ENCODE measurements around the gene DAW1.

DAW1 gene

GRCh38 chr2:227862227-227862740 lies 9.1 kb upstream of the DAW1 start:
- DNase-seq = peak; percentile 58

- no peak for DNase-seq
These were observed 8.5 kb upstream of the DAW1 start for GRCh38 chr2:227862741-227863588.

DNA sequence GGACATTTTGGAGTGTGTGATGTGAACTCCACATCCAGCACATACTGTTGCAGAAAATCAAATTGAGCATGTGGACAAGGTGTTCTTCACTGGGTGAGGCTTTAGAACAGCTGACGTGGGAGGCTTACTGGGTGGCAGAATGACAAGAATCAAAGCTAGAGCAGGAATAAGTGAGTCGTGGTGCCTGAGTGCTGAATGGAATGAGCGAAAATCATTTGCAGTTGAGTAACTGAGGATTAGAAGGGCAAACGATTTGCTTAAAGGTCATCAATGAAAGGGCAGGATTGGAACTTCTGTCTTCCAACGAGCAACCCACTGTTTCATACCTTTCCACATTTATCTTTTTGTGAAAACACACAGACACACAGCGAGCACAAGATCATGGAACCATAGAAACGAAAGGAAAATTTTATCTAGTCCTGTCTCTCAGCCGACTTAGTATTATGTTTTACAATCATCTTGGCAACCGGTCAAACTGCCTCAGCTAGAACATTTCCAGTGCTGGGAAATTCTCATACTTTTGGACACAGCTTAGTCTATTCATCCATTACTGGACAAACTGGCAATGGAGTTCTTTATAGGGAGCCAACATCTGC lies 7.2 kb upstream of the DAW1 start:
- DNase-seq = no peak

DNA sequence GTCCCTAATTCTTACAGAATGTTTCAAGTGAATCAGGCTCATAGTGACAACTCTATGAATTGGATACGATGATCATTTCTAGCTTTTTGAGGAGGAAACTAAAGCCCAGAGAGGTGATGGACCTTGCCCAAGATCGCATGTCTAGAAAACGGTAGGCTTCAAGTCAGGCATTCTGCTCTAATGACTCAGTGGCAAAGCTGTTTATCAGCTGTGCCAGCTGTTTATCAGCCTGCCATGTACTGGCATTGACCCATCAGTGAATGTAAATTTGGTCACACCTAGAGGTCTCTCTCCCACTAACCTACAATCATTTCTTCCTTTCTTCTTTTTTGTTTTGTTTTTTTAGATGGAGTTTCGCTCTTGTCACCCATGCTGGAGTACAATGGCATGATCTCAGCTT lies 6.1 kb upstream of the DAW1 start:
- peak; percentile 70 for DNase-seq

DNA sequence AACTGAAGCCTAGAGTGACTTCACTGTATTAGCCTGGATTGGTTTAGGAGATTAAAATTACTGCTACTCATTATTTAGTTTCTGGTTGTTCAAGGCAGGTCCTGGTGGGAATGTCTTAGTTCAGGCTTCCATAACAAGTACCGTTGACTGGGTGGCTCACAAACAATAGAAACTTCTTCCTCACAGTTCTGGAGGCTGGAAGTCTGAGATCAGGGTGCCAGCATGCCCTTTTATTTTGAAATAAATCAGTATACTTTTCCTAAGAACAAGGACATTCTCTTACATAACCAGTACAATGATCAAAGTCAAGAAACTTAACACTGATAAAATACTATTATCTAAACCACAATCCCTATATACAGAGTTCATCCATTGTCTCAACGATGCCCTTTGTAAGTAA lies 4.0 kb upstream of the DAW1 start:
- no peak for DNase-seq

DNA sequence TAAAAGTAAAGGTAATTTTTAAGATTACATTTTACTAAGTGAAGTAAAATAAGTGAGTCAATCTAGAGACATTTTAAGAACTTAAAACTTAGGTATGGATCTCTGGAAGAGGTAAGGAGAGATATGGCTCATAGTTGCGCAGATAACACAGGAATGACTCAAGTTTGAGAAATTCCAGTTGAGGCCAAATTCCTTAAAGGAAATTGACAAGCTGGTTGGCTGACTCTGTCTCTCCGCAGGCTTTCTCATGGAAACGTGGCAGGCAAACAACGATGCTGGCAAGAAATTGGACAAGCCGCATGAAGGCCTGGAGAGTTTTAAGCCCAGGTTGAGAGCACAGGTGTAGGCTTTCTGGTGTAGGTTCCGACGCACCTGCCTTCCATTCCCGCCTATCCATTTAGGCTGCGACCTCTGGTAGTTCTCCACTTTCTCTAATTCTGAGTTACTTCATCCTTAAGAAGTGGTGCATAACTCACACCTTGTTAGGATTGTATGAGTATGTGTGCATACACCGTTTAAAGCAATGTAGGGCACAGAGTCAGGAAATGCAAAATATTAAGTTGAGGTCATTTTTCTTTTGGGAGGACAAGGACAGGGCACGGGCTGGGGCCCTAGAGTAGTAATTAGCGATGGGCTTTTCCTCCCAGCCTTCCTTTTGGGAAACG lies 589 bp upstream of the DAW1 start:
- DNase-seq = no peak

DNA sequence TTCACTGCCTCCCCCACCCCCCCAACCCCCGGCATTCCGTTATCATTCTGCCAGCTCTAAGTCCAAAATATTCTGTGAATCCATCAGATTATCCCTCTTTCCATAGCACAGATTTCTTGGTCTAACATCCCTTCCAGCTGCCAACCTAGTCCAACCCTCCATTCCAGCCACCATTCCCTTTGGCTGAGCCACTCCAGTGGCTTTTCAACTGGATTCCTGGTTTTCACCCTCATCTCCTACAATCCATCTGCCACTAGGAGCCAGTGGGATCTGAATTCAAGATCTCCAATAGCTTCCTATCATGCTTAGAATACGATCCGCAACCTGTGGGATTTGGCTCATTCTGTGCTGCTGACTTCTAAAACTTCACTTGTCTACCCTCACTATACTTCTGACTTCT lies 1.2 kb downstream of the DAW1 start:
- no peak for DNase-seq

- no peak for DNase-seq
These were observed 4.9 kb downstream of the DAW1 start for GRCh38 chr2:227876300-227876801.

DNA sequence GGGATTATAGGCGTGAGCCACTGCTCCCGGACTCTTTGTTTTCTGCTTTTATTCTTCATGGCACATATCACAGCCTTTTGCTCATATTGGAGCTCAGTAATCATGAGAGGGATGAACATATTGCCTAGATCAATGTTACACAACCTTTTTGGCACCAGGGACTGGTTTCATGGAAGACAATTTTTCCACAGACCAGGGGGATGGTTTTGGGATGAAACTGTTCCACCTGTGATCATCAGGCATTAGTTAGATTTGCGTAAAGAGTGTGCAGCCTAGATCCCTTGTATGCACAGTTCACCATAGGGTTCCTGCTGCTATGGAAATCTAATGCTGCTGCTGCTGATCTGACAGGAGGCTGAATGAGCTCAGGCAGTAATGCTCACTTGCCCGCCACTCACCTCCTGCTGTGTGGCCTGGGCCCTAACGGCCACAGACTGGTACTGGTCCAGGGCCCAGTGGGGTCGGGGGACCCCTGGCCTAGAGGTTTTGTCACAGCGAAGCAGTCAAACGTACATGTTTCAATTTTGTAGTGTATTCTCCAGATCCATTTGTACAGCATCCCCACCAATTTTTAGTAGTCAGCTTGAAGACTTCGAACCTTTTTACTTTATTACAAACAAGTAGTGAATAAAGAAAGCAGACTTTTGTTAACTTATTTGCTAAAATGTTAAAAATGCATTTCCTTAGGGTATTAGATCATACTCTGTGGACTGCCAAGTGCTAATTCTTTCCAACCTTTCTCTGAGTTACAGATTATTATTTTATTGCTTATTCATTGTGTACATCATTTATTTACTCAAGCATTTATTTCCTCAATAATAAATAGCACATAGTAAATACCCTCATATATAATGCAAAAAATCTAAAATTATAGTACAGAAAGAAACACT lies 6.2 kb downstream of the DAW1 start:
- no peak for DNase-seq

- no peak for DNase-seq
These were observed 9.0 kb downstream of the DAW1 start for GRCh38 chr2:227880460-227880859.

GRCh38 chr2:227881866-227882517 lies 10.6 kb downstream of the DAW1 start:
- no peak for DNase-seq

DNA sequence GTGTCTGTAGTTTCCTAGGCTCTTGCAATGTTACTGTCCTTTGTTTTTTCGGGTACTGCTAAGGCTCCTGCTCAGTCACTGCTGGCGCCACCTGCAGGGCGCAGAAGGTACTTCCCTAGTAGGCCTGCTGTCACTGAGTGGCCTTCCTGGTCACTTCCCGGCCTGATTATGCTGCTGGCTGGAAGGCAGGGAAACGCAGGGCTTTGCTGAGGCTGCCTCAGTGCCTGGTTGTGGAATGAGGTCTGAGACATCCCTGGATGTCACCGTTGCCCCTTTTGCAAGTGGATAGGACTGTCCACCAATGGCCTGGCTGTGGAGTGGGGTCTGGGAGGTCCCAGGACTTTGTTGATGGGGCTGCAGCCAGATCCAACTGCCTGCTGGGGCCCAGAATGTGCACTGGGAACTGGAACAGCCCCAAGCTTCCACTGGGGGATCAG lies 13.1 kb downstream of the DAW1 start:
- peak; percentile 62 for DNase-seq

- DNase-seq = no peak
These were observed 14.7 kb downstream of the DAW1 start for GRCh38 chr2:227886149-227886548.

DNA sequence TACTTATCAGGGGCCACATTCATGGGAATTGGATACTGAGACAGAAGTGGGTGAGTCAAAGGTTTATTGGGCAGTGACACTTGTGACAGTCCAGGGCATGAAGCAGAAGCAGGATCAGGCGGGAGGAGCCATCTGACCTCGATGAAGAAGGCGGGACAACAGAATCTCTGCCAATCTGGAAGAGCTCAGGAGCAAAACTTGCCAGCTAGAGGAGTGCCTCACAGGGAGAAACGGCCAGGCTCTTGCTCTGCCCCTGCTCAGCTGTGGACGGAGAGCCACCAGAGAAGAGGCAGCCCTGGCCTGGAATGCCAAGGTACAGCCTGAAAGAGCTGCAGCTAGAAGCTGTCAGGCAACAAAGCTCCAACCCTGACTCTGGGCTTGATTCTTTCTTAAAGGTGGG lies 16.9 kb downstream of the DAW1 start:
- DNase-seq = no peak

GRCh38 chr2:227889336-227889735 lies 17.9 kb downstream of the DAW1 start:
- no peak for DNase-seq

DNA sequence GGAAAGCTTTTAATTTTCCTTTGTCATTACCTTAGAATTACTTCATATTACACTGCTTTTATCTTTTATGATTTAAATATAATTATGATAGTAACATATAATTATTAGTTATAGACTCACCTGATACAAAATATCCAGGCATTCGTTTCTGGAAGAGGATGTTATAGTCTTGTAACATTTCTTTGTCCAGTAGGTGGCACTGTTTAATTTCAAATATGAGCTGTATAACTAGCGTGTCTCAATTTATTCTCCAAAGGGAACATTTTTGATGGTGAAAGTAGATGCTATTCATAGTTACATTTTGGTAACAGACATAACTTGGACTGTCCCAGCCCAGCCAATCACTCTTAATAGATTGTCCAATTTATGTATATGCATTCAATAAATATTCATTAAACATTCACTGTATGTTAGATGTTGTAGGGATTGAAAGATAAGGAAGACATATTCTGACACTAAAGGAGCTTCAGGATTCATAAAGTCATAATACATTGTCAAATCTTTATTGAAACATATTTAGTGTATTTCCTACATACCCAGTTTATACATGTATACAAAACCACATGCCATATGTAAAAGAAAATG lies 19.2 kb downstream of the DAW1 start:
- peak; percentile 66 for DNase-seq

DNA sequence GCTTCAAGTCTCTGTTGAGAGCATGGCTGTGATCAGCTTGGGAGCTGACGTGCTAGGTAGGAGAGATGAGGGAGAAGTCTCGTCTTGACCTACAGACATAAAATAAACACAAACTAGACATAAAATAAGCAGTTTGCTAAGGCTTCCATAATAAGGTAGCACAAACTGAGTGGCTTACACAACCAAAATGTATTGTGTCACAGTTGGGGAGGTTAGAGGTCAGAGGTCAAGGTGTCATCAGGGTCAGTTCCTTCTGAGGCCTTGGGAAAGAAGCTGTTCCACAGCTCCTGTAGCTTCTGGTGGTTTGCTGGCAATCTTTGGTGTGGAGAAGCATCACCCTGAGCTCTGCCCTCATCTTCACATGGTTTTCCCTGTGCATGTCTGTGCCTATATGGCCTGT lies 20.2 kb downstream of the DAW1 start:
- DNase-seq = no peak

DNA sequence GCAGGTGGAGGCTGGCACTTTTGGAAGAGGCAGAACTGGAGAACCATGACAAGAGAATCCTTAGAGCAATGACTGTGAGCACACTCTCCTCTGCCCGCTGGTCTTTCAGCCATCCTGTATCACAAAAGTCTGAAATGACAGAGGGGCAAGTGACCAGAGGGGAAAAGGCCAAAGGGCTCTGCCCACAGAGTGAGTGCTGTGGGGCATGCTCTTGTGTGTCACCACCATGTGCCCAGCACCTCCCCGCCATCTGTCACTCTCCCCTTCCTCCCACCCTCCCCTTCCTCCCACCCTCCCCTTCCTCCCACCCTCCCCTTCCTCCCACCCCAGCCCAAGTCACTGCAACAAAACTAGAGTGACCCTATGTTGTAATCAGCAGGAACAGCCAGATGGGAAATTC lies 31.9 kb downstream of the DAW1 start:
- no peak for DNase-seq

DNA sequence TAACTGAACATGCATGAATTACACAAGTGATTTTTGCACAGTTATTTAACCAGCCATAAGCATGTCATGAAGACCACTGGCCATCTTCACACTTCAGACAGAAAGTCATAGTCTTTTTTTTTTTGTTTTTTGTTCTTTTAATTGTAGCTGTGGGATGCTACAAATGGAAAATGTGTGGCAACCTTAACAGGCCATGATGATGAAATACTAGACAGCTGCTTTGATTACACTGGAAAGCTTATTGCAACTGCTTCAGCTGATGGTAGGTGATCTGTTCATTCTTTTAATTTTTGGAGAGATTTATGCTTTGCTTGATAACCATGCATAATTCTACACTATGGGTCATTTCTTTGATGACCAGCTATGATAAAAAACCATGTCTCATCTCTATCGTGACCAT lies 35.6 kb downstream of the DAW1 start:
- no peak for DNase-seq

- DNase-seq = no peak
These were observed 37.0 kb downstream of the DAW1 start for GRCh38 chr2:227908266-227909054.

DNA sequence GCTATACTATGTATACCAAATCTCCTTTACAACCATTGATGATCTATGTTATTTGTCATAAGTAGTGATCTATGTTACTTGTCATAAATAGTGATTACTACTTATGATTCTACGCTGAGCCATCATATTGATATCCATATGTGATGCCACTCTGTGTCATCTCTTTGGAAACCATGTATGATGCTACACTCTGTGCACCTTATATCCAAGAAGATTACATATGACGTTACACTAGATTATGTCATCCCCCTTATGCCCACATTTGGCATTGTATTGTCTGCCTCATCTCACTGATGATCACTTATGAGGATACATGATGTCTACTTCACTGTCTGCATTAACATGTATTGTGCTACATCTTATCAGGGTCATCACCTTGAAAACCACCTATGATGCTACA lies 42.9 kb downstream of the DAW1 start:
- DNase-seq = no peak
